ENCODE data around the gene DTX1.

Gene DTX1

GRCh38 chr12:113056631-113057488 lies at the start of gene DTX1:
Gene DTX1, plus strand, starts transcription at chr12:113056730. Its CDS starts 1,463 bp downstream, at chr12:113058193.
- peak; percentile 36 for DNase-seq

- DNase-seq, result no peak
Observed at GRCh38 chr12:113007166-113007565, 49.4 kb upstream of the DTX1 start.

GRCh38 chr12:113010701-113011100 lies 45.8 kb upstream of the DTX1 start:
- no peak for DNase-seq

GRCh38 chr12:113014565-113014964 lies 42.0 kb upstream of the DTX1 start:
- DNase-seq, result no peak

- no peak for DNase-seq
Observed at GRCh38 chr12:113016796-113017195, 39.7 kb upstream of the DTX1 start.

GRCh38 chr12:113019025-113019424 lies 37.5 kb upstream of the DTX1 start:
- DNase-seq, result no peak

GRCh38 chr12:113021500-113021899 lies 35.0 kb upstream of the DTX1 start:
- no peak for DNase-seq

- DNase-seq, result no peak
Observed at GRCh38 chr12:113022563-113023297, 33.8 kb upstream of the DTX1 start.

- no peak for DNase-seq
Observed at GRCh38 chr12:113027726-113028125, 28.8 kb upstream of the DTX1 start.

GRCh38 chr12:113030875-113031525 lies 25.5 kb upstream of the DTX1 start:
- DNase-seq, result peak; percentile 49

GRCh38 chr12:113039911-113040445 lies 16.6 kb upstream of the DTX1 start:
- DNase-seq, result no peak

- DNase-seq, result no peak
Observed at GRCh38 chr12:113040722-113041171, 15.8 kb upstream of the DTX1 start.

GRCh38 chr12:113041560-113041959 lies 15.0 kb upstream of the DTX1 start:
- no peak for DNase-seq

GRCh38 chr12:113043240-113043639 lies 13.3 kb upstream of the DTX1 start:
- no peak for DNase-seq

- DNase-seq, result no peak
Observed at GRCh38 chr12:113044516-113044915, 12.0 kb upstream of the DTX1 start.

GRCh38 chr12:113048716-113049127 lies 7.8 kb upstream of the DTX1 start:
- DNase-seq, result peak; percentile 74

GRCh38 chr12:113049976-113050742 lies 6.4 kb upstream of the DTX1 start:
- no peak for DNase-seq

- no peak for DNase-seq
Observed at GRCh38 chr12:113050795-113051194, 5.7 kb upstream of the DTX1 start.

GRCh38 chr12:113051759-113052158 lies 4.8 kb upstream of the DTX1 start:
- no peak for DNase-seq

- no peak for DNase-seq
Observed at GRCh38 chr12:113052326-113052725, 4.2 kb upstream of the DTX1 start.

GRCh38 chr12:113054948-113055486 lies 1.5 kb upstream of the DTX1 start:
- DNase-seq, result no peak

Measured in NCI-H345 (cell line).